GM10248 (cell line): ENCODE measurements around the gene SCAMP2.

Experiments used
- CTCF ChIA-PET: fragments of 300-600 bp; sonication (Branson Sonifier 250); formaldehyde crosslinking; extraction: SDS; loops from one replicate; lab custom pipeline; 2021; ENCODE audit warnings: antibody characterized with exemption; lab: Yijun Ruan, JAX
- POLR2A ChIA-PET: fragments of 350-650 bp; sonication (Branson Sonifier 250); formaldehyde crosslinking; extraction: SDS; loops from one replicate; lab custom pipeline; 2020; ENCODE audit warnings: antibody characterized with exemption; lab: Yijun Ruan, JAX
- DNase-seq: peaks from one replicate; pipeline ENCODE4 v3.0.0; 2012; ENCODE audit errors: extremely low spot score
- TF ChIP-seq, protein P1 (sequence below): IDR thresholded peaks from 2 replicates; pipeline ENCODE4 v1.5.1; 2012; ENCODE audit warnings: mild to moderate bottlenecking, low read depth; ENCODE audit errors: extremely low read depth, missing control alignments, control extremely low read depth

Gene SCAMP2

DNA sequence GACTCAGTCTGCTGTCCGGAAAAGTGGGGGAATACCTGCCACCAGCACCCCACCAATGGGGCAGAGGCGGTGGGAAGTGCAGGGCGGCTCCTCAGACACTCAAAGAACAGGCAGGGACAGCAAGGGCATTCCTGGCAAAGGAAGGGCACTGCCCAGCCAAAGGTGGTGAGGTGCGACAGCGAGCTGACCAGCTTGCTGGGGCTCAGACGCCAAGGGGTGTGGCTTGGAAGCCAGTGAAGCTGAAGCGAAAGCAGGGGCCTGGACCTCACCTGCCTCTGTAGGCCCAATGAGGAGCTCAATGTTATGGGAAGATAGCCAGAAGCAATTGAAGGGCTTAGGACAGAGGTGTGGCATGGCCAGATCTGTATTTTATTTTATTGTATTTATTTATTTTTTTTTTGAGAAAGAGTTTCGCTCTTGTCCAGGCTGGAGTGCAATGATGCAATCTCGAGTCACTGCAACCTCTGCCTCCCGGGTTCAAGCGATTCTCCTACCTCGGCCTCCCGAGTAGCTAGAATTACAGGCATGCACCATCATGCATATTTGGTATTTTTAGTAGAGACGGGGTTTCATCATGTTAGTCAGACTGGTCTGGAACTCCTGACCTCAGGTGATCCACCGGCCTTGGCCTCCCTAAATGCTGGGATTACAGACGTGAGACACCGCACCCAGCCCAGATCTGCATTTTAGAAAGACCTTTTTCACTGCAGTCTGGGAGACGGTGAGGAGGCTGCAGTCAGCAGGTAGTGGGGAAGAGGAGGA is 64.9 kb downstream of the SCAMP2 start:
- POLR2A ChIA-PET: interaction anchor here (0.6 to 0.9 kb wide), 2 partner anchors 22 to 61 kb away, joined by 3 to 4 read pairs; no protein-coding TSS in a partner anchor
- TF ChIP-seq, protein P1, sequence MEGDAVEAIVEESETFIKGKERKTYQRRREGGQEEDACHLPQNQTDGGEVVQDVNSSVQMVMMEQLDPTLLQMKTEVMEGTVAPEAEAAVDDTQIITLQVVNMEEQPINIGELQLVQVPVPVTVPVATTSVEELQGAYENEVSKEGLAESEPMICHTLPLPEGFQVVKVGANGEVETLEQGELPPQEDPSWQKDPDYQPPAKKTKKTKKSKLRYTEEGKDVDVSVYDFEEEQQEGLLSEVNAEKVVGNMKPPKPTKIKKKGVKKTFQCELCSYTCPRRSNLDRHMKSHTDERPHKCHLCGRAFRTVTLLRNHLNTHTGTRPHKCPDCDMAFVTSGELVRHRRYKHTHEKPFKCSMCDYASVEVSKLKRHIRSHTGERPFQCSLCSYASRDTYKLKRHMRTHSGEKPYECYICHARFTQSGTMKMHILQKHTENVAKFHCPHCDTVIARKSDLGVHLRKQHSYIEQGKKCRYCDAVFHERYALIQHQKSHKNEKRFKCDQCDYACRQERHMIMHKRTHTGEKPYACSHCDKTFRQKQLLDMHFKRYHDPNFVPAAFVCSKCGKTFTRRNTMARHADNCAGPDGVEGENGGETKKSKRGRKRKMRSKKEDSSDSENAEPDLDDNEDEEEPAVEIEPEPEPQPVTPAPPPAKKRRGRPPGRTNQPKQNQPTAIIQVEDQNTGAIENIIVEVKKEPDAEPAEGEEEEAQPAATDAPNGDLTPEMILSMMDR: no peak
- CTCF ChIA-PET: interaction anchor here (0.8 to 35.2 kb wide), 7 partner anchors 9 to 33 kb away, joined by 3 to 1226 read pairs (median 5); partner anchors contain the start of gene CSK
- no peak for DNase-seq

DNA sequence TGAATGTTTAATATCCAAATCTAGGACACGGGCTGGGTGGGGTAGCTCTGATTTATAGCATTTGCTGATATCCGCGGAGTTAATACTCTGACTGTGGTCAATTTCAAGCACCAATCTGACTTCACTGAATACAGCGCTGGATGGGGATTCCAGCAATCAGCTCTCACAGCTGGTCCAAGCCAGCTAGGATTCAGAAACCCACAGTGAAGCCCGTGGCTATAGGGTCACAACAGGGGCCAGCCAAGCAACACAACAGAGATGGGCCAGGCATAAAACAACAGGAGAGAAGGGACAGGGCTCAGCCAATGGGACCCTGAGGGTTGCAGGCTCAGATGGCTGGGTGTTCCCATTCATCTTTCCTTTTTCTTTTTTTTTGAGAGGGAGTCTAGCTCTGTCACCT is 65.9 kb downstream of the SCAMP2 start:
- ChIA-PET CTCF (interaction anchor here (0.7 to 35.2 kb wide), 6 partner anchors 10 to 143 kb away, joined by 3 to 1226 read pairs (median 4); partner anchors contain the start of gene CSK), POLR2A (interaction anchor here (0.9 kb wide), 1 partner anchor 62 kb away, joined by 4 read pairs; no protein-coding TSS in a partner anchor)
- DNase-seq: no peak
- TF ChIP-seq, protein P1: no peak

DNA sequence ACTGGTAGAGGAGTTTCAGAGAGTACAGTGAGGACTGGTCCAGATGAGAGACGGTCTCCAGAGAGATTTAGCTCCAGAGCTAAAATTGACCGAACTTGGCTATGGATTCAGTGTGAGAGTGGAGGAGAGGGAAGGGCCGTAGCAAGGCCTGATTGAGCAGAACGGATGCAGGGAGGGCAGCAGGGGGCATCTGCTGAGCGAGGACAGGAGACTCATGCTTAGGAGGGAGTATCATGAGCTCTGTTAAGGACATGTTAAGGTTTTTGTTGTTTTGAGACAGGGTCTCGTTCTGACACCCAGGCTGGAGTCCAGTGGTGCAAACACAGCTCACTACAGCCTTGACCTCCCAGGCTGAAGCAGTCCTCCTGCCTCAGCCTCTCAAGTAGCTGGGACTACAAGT is 68.2 kb downstream of the SCAMP2 start:
- POLR2A ChIA-PET: interaction anchor here (0.8 kb wide), 1 partner anchor 11 kb away, joined by 5 read pairs; no protein-coding TSS in a partner anchor
- CTCF ChIA-PET: interaction anchor here (0.6 to 35.2 kb wide), 9 partner anchors 9 to 173 kb away, joined by 3 to 1226 read pairs (median 5); partner anchors contain the start of genes CPLX3 and CSK

DNA sequence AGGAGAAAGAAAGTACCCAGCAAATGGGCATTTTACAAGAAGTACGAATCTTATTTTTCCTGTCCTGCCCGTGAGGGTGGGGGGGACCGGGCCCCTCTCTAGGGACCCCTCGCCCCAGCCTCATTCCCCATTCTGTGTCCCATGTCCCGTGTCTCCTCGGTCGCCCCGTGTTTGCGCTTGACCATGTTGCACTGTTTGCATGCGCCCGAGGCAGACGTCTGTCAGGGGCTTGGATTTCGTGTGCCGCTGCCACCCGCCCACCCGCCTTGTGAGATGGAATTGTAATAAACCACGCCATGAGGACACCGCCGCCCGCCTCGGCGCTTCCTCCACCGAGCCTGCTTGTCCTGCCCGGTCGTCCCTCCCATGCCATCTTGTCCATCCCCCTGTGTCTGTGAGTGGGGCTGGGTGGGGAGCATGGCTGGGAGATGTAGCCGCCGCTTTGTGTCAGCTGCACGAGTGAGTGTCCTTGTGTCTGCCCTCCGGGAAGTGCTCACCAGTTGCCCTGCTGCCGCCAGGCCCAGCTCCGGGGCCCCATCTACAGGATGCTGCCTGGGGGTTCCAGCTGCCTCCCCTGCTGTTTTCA is 70.2 kb downstream of the SCAMP2 start:
- POLR2A ChIA-PET: no interaction called here
- CTCF ChIA-PET: interaction anchor here (9.0 to 35.2 kb wide), 2 partner anchors 13 to 28 kb away, joined by 132 to 1226 read pairs; partner anchors contain the start of gene CSK

More for the DNA sequence above, 68.2 kb downstream of the SCAMP2 start:
- TF ChIP-seq, protein P1: no peak
- no peak for DNase-seq

DNA sequence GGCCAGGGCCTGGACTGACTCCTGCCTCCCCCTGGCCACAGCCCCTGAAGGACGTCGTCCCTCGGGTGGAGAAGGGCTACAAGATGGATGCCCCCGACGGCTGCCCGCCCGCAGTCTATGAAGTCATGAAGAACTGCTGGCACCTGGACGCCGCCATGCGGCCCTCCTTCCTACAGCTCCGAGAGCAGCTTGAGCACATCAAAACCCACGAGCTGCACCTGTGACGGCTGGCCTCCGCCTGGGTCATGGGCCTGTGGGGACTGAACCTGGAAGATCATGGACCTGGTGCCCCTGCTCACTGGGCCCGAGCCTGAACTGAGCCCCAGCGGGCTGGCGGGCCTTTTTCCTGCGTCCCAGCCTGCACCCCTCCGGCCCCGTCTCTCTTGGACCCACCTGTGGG is 70.9 kb downstream of the SCAMP2 start:
- no peak for DNase-seq
- TF ChIP-seq, protein P1: no peak
- ChIA-PET POLR2A (no interaction called here), CTCF (interaction anchor here (9.0 to 35.2 kb wide), 2 partner anchors 12 to 28 kb away, joined by 132 to 1226 read pairs; partner anchors contain the start of gene CSK)

More for the DNA sequence above, 70.2 kb downstream of the SCAMP2 start:
- no peak for DNase-seq
- TF ChIP-seq, protein P1: no peak
